Measurements from ENCODE around the gene CRYBB3.

Gene CRYBB3

GRCh38 chr22:25166266-25167040 lies 33.2 kb upstream of the CRYBB3 start:
- Histone ChIP-seq H2BK120ac (ENCODE audit: low read depth, low read length) (no peak overlapping the region), H2AK5ac (ENCODE audit: low read length) (no peak overlapping the region), H3K18ac (ENCODE audit: low read length) (no peak overlapping the region), H3K4me2 (ENCODE audit: low read length) (no peak overlapping the region), H3K27ac (ENCODE audit: low read depth, low read length) (no peak overlapping the region), H3K4me1 (ENCODE audit: control insufficient read depth, low read depth, low read length) (no peaks in the 10 kb centered on the region), H3K27me3 (ENCODE audit: insufficient read depth, low read length, poor library complexity) (no peaks in the 10 kb centered on the region), H4K5ac (ENCODE audit: low read length) (no peak overlapping the region), H4K8ac (ENCODE audit: low read depth, low read length) (no peak overlapping the region), H3K36me3 (ENCODE audit: control insufficient read depth, insufficient read depth, low read length) (no peaks in the 10 kb centered on the region), H3K4ac (ENCODE audit: low read depth, low read length) (no peak overlapping the region), H3K79me1 (ENCODE audit: low read length) (no peaks in the 10 kb centered on the region), H2BK15ac (replicated peaks; ENCODE audit: low read depth) (no peak overlapping the region), H2BK5ac (ENCODE audit: low read length) (no peak overlapping the region), H3K56ac (ENCODE audit: low read length) (no peak overlapping the region), H3K79me2 (ENCODE audit: control insufficient read depth, insufficient read depth, low read length) (no peaks in the 10 kb centered on the region), H3K4me3 (ENCODE audit: low read length) (no peak overlapping the region), H3K23ac (ENCODE audit: low read length) (no peak overlapping the region), H3K9ac (ENCODE audit: low read length) (no peak overlapping the region)
- no CpG with 5 or more reads among the region's 9 CpGs for WGBS (ENCODE audit: extremely low coverage, insufficient coverage, low lambda C conversion rate)
- no peak for DNase-seq

GRCh38 chr22:25167082-25167481 lies 32.6 kb upstream of the CRYBB3 start:
- Histone ChIP-seq H3K4me3 (ENCODE audit: low read length) (no peak overlapping the region), H3K4me2 (ENCODE audit: low read length) (no peak overlapping the region)

DNA sequence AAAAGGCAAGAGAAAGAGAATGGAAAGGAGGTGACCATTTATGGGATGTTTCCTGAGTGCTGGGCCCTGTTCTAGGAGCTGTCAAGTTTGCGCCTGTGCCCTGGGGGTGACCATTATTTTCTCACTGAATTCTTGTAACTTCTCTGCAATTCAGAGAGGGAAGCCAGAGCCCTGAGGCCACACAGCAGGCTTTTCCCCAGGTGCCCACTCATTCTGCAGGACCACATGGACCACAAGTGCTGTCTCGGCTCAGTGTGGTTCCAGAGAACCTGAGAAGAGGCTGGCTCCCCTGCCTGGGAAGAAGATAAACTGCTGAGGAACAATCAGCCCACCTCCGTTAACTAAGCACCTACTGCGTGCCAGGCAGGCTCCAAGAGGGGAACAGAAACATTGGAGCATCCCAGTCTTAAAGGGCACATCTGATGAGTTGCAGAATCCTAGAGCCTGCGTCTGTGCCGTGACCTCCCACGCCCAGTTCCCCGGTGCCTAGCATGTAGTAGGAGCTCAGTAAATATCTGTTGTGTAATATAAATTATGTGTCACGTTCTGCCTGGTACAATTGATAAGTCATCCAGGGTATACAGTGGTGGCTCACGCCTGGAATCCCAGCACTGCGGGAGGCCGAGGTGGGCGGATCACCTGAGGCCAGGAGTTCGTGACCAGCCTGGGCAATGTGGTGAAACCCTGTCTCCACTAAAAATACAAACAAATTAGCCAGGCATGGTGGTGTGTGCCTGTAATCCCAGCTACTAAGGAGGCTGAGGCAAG lies 31.6 kb upstream of the CRYBB3 start:
- Histone ChIP-seq H3K4me2 (ENCODE audit: low read length) (no peak overlapping the region), H4K5ac (ENCODE audit: low read length) (no peak overlapping the region), H3K56ac (ENCODE audit: low read length) (no peak overlapping the region), H3K27ac (ENCODE audit: low read depth, low read length) (no peak overlapping the region), H3K79me1 (ENCODE audit: low read length) (no peaks in the 10 kb centered on the region), H3K4ac (ENCODE audit: low read depth, low read length) (no peak overlapping the region), H4K8ac (ENCODE audit: low read depth, low read length) (no peak overlapping the region), H3K18ac (ENCODE audit: low read length) (no peak overlapping the region), H3K27me3 (ENCODE audit: insufficient read depth, low read length, poor library complexity) (no peaks in the 10 kb centered on the region), H3K4me1 (ENCODE audit: control insufficient read depth, low read depth, low read length) (no peaks in the 10 kb centered on the region), H3K79me2 (ENCODE audit: control insufficient read depth, insufficient read depth, low read length) (no peaks in the 10 kb centered on the region), H3K9ac (ENCODE audit: low read length) (no peak overlapping the region), H3K23ac (ENCODE audit: low read length) (no peak overlapping the region), H2BK5ac (ENCODE audit: low read length) (no peak overlapping the region), H3K36me3 (ENCODE audit: control insufficient read depth, insufficient read depth, low read length) (no peaks in the 10 kb centered on the region), H2AK5ac (ENCODE audit: low read length) (no peak overlapping the region), H2BK15ac (replicated peaks; ENCODE audit: low read depth) (no peak overlapping the region), H2BK120ac (ENCODE audit: low read depth, low read length) (no peak overlapping the region), H3K4me3 (ENCODE audit: low read length) (no peak overlapping the region)
- no CpG with 5 or more reads among the region's 14 CpGs for WGBS (ENCODE audit: extremely low coverage, insufficient coverage, low lambda C conversion rate)
- no peak for DNase-seq

More at GRCh38 chr22:25167082-25167481, 32.6 kb upstream of the CRYBB3 start:
- WGBS (ENCODE audit: extremely low coverage, insufficient coverage, low lambda C conversion rate), result no CpG with 5 or more reads among the region's 7 CpGs
- no peaks in the 10 kb centered on the region for H3K4me1 ChIP-seq (ENCODE audit: control insufficient read depth, low read depth, low read length)
- H3K27ac ChIP-seq (ENCODE audit: low read depth, low read length), result no peak overlapping the region
- no peak overlapping the region for H2BK15ac ChIP-seq (replicated peaks; ENCODE audit: low read depth)
- H3K56ac ChIP-seq (ENCODE audit: low read length), result no peak overlapping the region
- no peak overlapping the region for H4K8ac ChIP-seq (ENCODE audit: low read depth, low read length)
- H3K18ac ChIP-seq (ENCODE audit: low read length), result no peak overlapping the region
- H3K23ac ChIP-seq (ENCODE audit: low read length), result no peak overlapping the region
- H3K4ac ChIP-seq (ENCODE audit: low read depth, low read length), result no peak overlapping the region
- H3K9ac ChIP-seq (ENCODE audit: low read length), result no peak overlapping the region
- H3K79me2 ChIP-seq (ENCODE audit: control insufficient read depth, insufficient read depth, low read length), result no peaks in the 10 kb centered on the region
- no peaks in the 10 kb centered on the region for H3K27me3 ChIP-seq (ENCODE audit: insufficient read depth, low read length, poor library complexity)
- no peak overlapping the region for H2BK120ac ChIP-seq (ENCODE audit: low read depth, low read length)
- H2BK5ac ChIP-seq (ENCODE audit: low read length), result no peak overlapping the region
- no peaks in the 10 kb centered on the region for H3K36me3 ChIP-seq (ENCODE audit: control insufficient read depth, insufficient read depth, low read length)
- H4K5ac ChIP-seq (ENCODE audit: low read length), result no peak overlapping the region
- no peak overlapping the region for H2AK5ac ChIP-seq (ENCODE audit: low read length)
- DNase-seq, result no peak
- no peaks in the 10 kb centered on the region for H3K79me1 ChIP-seq (ENCODE audit: low read length)

DNA sequence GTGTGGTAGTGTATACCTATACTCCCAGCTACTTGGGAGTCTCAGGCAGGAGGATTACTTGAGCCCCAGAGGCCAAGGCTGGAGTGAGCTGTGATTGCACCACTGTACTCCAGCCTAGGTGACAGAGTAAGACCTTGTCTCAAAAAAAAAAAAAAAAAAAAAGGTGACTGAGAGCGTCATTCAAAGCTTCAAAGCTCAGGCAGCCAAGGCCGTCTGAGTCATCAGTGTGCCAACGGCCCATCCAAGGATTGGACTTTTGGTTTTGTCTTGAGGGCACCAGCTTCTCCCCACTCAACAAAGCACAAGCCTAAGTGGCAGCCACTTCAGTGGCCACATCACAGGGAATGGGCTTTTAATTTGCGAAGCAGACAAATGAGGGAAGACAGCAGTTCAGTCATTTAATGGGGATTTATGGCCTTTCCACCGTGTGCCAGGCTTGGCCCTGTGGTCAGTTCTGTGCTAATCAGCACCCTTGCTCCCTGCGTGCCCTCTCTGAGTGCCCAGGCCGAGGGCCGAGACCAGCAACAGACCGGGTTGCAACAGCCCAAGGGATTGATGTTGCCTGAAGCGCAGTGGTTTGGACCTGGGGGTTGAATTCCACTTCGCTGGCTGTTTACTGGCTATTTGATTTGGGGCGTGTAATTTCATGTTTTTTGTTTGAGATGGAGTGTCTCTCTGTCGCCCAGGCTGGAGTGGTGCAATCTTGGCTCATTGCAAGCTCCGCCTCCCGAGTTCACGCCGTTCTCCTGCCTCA lies 30.2 kb upstream of the CRYBB3 start:
- WGBS (ENCODE audit: extremely low coverage, insufficient coverage, low lambda C conversion rate), result no CpG with 5 or more reads among the region's 17 CpGs
- no peak overlapping the region for H3K4me2 ChIP-seq (ENCODE audit: low read length)
- H3K9ac ChIP-seq (ENCODE audit: low read length), result no peak overlapping the region
- H3K4me1 ChIP-seq (ENCODE audit: control insufficient read depth, low read depth, low read length), result no peaks in the 10 kb centered on the region
- H3K4me3 ChIP-seq (ENCODE audit: low read length), result no peak overlapping the region
- no peak overlapping the region for H3K23ac ChIP-seq (ENCODE audit: low read length)
- H4K5ac ChIP-seq (ENCODE audit: low read length), result no peak overlapping the region
- no peak overlapping the region for H2AK5ac ChIP-seq (ENCODE audit: low read length)
- H3K79me2 ChIP-seq (ENCODE audit: control insufficient read depth, insufficient read depth, low read length), result no peaks in the 10 kb centered on the region
- no peak overlapping the region for H4K8ac ChIP-seq (ENCODE audit: low read depth, low read length)
- peaks cover 3% of the 10 kb centered on the region for H3K36me3 ChIP-seq (ENCODE audit: control insufficient read depth, insufficient read depth, low read length)
- no peak overlapping the region for H2BK15ac ChIP-seq (replicated peaks; ENCODE audit: low read depth)
- H2BK120ac ChIP-seq (ENCODE audit: low read depth, low read length), result no peak overlapping the region
- no peak overlapping the region for H3K4ac ChIP-seq (ENCODE audit: low read depth, low read length)
- H3K18ac ChIP-seq (ENCODE audit: low read length), result no peak overlapping the region
- DNase-seq, result no peak
- H3K79me1 ChIP-seq (ENCODE audit: low read length), result no peaks in the 10 kb centered on the region
- H2BK5ac ChIP-seq (ENCODE audit: low read length), result no peak overlapping the region
- H3K27me3 ChIP-seq (ENCODE audit: insufficient read depth, low read length, poor library complexity), result no peaks in the 10 kb centered on the region
- no peak overlapping the region for H3K56ac ChIP-seq (ENCODE audit: low read length)
- no peak overlapping the region for H3K27ac ChIP-seq (ENCODE audit: low read depth, low read length)

DNA sequence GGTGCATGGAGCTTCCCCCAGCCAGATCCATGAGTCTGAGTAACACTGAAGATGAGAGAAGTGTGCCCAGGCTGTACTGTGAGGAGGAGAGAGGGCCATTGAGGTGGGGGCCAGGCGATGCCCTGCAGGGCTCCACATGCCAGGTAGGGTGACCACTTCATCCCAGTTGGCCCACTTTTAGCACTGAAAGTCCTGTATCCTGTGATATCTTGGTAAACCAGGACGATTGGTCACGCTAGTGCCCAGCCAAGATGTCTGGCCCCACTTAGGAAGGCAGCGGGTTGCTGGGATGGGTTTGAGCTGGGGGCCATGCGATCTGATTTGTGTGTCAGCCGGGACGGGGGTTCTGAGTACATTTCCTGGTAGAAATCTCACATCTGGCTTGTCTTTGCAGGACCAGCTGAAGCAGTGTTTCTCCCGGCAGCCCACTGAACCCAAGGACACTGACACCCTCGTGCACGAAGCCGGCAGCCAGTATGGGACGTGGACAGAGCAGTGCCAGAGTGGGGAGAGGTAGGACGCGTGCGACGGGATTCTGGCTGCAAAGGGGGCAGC lies 29.2 kb upstream of the CRYBB3 start:
- Histone ChIP-seq H3K4me1 (ENCODE audit: control insufficient read depth, low read depth, low read length) (no peaks in the 10 kb centered on the region), H2BK120ac (ENCODE audit: low read depth, low read length) (no peak overlapping the region), H3K27ac (ENCODE audit: low read depth, low read length) (no peak overlapping the region), H3K79me1 (ENCODE audit: low read length) (no peaks in the 10 kb centered on the region), H4K5ac (ENCODE audit: low read length) (no peak overlapping the region), H3K36me3 (ENCODE audit: control insufficient read depth, insufficient read depth, low read length) (peaks cover 3% of the 10 kb centered on the region), H3K27me3 (ENCODE audit: insufficient read depth, low read length, poor library complexity) (no peaks in the 10 kb centered on the region), H2BK5ac (ENCODE audit: low read length) (no peak overlapping the region), H2AK5ac (ENCODE audit: low read length) (no peak overlapping the region), H3K56ac (ENCODE audit: low read length) (no peak overlapping the region), H3K23ac (ENCODE audit: low read length) (no peak overlapping the region), H3K9ac (ENCODE audit: low read length) (no peak overlapping the region), H3K4ac (ENCODE audit: low read depth, low read length) (no peak overlapping the region), H2BK15ac (replicated peaks; ENCODE audit: low read depth) (no peak overlapping the region), H3K4me2 (ENCODE audit: low read length) (no peak overlapping the region), H4K8ac (ENCODE audit: low read depth, low read length) (no peak overlapping the region), H3K79me2 (ENCODE audit: control insufficient read depth, insufficient read depth, low read length) (no peaks in the 10 kb centered on the region), H3K4me3 (ENCODE audit: low read length) (no peak overlapping the region), H3K18ac (ENCODE audit: low read length) (no peak overlapping the region)
- WGBS (ENCODE audit: extremely low coverage, insufficient coverage, low lambda C conversion rate), result no CpG with 5 or more reads among the region's 16 CpGs
- DNase-seq, result no peak
